GM13977 (cell line): ENCODE measurements around the gene ECM2.

Source experiments
- DNase-seq: peaks from one replicate; pipeline ENCODE4 v3.0.0; 2012; ENCODE audit warnings: low spot score
- CTCF ChIP-seq: IDR thresholded peaks from 2 replicates; pipeline ENCODE4 v1.5.1; 2012; ENCODE audit warnings: mild to moderate bottlenecking, control low read depth; ENCODE audit not compliant: insufficient read depth; ENCODE audit errors: extremely low read depth, missing control alignments
- in situ Hi-C: fragments of 300-500 bp; cut with MboI; formaldehyde crosslinking; loops from one replicate; pipeline ENCODE4 v1.12.0; 2022; ENCODE audit warnings: low sequenced_read_pairs, low pct_unique_long_range_greater_than_20kb, mixed read lengths, inconsistent platforms; ENCODE audit not compliant: unreplicated experiment

Gene ECM2

GRCh38 chr9:92562461-92562967 is 26.7 kb upstream of the ECM2 start:
- no peak for TF ChIP-seq CTCF
- DNase-seq = no peak
- in situ Hi-C loops = no loop called here

- no peak for DNase-seq
- in situ Hi-C loops = no loop called here
- no peak for TF ChIP-seq CTCF
Measured at GRCh38 chr9:92561374-92562330, 25.9 kb upstream of the ECM2 start.

GRCh38 chr9:92558612-92559374 is 23.0 kb upstream of the ECM2 start:
- in situ Hi-C loops = no loop called here
- TF ChIP-seq CTCF = no peak
- no peak for DNase-seq

GRCh38 chr9:92550765-92551164 is 15.0 kb upstream of the ECM2 start:
- in situ Hi-C loops = no loop called here
- TF ChIP-seq CTCF = no peak
- no peak for DNase-seq

GRCh38 chr9:92547356-92547755 is 11.6 kb upstream of the ECM2 start:
- DNase-seq = no peak
- in situ Hi-C loops = no loop called here
- no peak for TF ChIP-seq CTCF

- no peak for TF ChIP-seq CTCF
- in situ Hi-C loops = no loop called here
- DNase-seq = no peak
Measured at GRCh38 chr9:92545002-92545510, 9.3 kb upstream of the ECM2 start.
